Stimulated activated naive CD8-positive, alpha-beta T cell treated with anti-CD3 and anti-CD28 coated beads, Interleukin-15, amount 100 ng/mL, for 72 hours (primary cell): ENCODE results near the gene STAT4.

ENCODE experiments used
- ATAC-seq: fragments of 150-1000 bp; cut with Tn5 transposase; 2 replicates; pipeline ENCODE4 v1.10.0; 2021; ENCODE audit warnings: mild to moderate bottlenecking, moderate library complexity
- DNase-seq, 2 donors: peaks; one replicate each; pipeline ENCODE4 v3.0.0; 2021 to 2022
- H3K27ac Mint-ChIP-seq, 2 donors: one replicate each; pipeline ENCODE4 v1.8.0; 2022; ENCODE audit warnings: mild to moderate bottlenecking in 2 of 2, mixed read lengths in 2 of 2, moderate library complexity in 2 of 2
- H3K27me3 Mint-ChIP-seq: one replicate; pipeline ENCODE4 v1.8.0; 2022; ENCODE audit warnings: mixed read lengths
- H3K4me1 Mint-ChIP-seq: one replicate; pipeline ENCODE4 v1.8.0; 2022; ENCODE audit warnings: mild to moderate bottlenecking, mixed read lengths
- H3K4me3 Mint-ChIP-seq, 2 donors: one replicate each; pipeline ENCODE4 v1.8.0; 2022; ENCODE audit warnings: mild to moderate bottlenecking in 2 of 2, mixed read lengths in 2 of 2, moderate library complexity in 1 of 2
- H3K9me3 Mint-ChIP-seq, 2 donors: one replicate each; pipeline ENCODE4 v1.8.0; 2022; ENCODE audit warnings: mixed read lengths in 2 of 2

STAT4 gene

GRCh38 chr2:191150600-191151330 is at the start of gene STAT4:
Gene STAT4 (minus strand): TSS chr2:191150994. CDS start chr2:191148203, 2,791 bp downstream.
- peak within 1 kb of the TSS; percentile 92 to 94 for H3K27ac Mint-ChIP-seq
- H3K4me3 Mint-ChIP-seq: peak within 1 kb of the TSS; percentile 91 to 92
- H3K4me1 Mint-ChIP-seq: peaks cover 67% of the 10 kb centered on the region
- H3K27me3 Mint-ChIP-seq: no peaks in the 10 kb centered on the region
- peak; percentile 93 for ATAC-seq
- peak; percentile 86 to 94 for DNase-seq
- no peaks in the 10 kb centered on the region for H3K9me3 Mint-ChIP-seq

GRCh38 chr2:191199929-191200512 is 49.2 kb upstream of the STAT4 start:
- Mint-ChIP-seq H3K4me3 (peak overlapping the region in 1 of 2 donors; percentile 26), H3K4me1 (peaks cover 77% of the 10 kb centered on the region), H3K27ac (no peak overlapping the region), H3K27me3 (no peaks in the 10 kb centered on the region), H3K9me3 (peaks cover 14 to 28% of the 10 kb centered on the region in 2 donors)
- DNase-seq (no peak), ATAC-seq (no peak)

GRCh38 chr2:191198271-191198670 is 47.5 kb upstream of the STAT4 start:
- DNase-seq (no peak), ATAC-seq (no peak)
- H3K27me3 Mint-ChIP-seq: no peaks in the 10 kb centered on the region
- peaks cover 14 to 28% of the 10 kb centered on the region in 2 donors for H3K9me3 Mint-ChIP-seq
- H3K27ac Mint-ChIP-seq: no peak overlapping the region
- H3K4me1 Mint-ChIP-seq: peaks cover 80% of the 10 kb centered on the region
- H3K4me3 Mint-ChIP-seq: no peak overlapping the region

- H3K4me3 Mint-ChIP-seq: no peak overlapping the region
- no peak for DNase-seq
- no peaks in the 10 kb centered on the region for H3K27me3 Mint-ChIP-seq
- H3K9me3 Mint-ChIP-seq: peaks cover 14 to 28% of the 10 kb centered on the region in 2 donors
- no peak overlapping the region for H3K27ac Mint-ChIP-seq
- H3K4me1 Mint-ChIP-seq: peaks cover 80% of the 10 kb centered on the region
- no peak for ATAC-seq
Measured at GRCh38 chr2:191197096-191197495, 46.3 kb upstream of the STAT4 start.

GRCh38 chr2:191195021-191195420 is 44.2 kb upstream of the STAT4 start:
- H3K4me1 Mint-ChIP-seq: peaks cover 77% of the 10 kb centered on the region

GRCh38 chr2:191190861-191191552 is 40.2 kb upstream of the STAT4 start:
- H3K27ac Mint-ChIP-seq: peak overlapping the region in 1 of 2 donors; percentile 80
- ATAC-seq: no peak
- H3K4me1 Mint-ChIP-seq: peaks cover 82% of the 10 kb centered on the region
- H3K9me3 Mint-ChIP-seq: peaks cover 11 to 15% of the 10 kb centered on the region in 2 donors
- DNase-seq: no peak
- H3K4me3 Mint-ChIP-seq: peak overlapping the region in 1 of 2 donors; percentile 11
- H3K27me3 Mint-ChIP-seq: no peaks in the 10 kb centered on the region

More at GRCh38 chr2:191195021-191195420, 44.2 kb upstream of the STAT4 start:
- ATAC-seq: no peak
- H3K27me3 Mint-ChIP-seq: no peaks in the 10 kb centered on the region
- H3K9me3 Mint-ChIP-seq: peaks cover 24 to 29% of the 10 kb centered on the region in 2 donors
- H3K4me3 Mint-ChIP-seq: peak overlapping the region; percentile 17 to 60
- no peak for DNase-seq
- H3K27ac Mint-ChIP-seq: peak overlapping the region; percentile 99

GRCh38 chr2:191190435-191190834 is 39.6 kb upstream of the STAT4 start:
- ATAC-seq (no peak), DNase-seq (no peak)
- Mint-ChIP-seq H3K4me1 (peaks cover 80% of the 10 kb centered on the region), H3K27ac (peak overlapping the region in 1 of 2 donors; percentile 23), H3K9me3 (peaks cover 11 to 15% of the 10 kb centered on the region in 2 donors), H3K27me3 (no peaks in the 10 kb centered on the region), H3K4me3 (peak overlapping the region in 1 of 2 donors; percentile 11)

GRCh38 chr2:191189112-191189635 is 38.4 kb upstream of the STAT4 start:
- peak overlapping the region; percentile 81 to 88 for H3K27ac Mint-ChIP-seq
- no peak for DNase-seq
- peak overlapping the region; percentile 42 to 55 for H3K4me3 Mint-ChIP-seq
- peaks cover 77% of the 10 kb centered on the region for H3K4me1 Mint-ChIP-seq
- H3K9me3 Mint-ChIP-seq: peaks cover 11 to 15% of the 10 kb centered on the region in 2 donors
- ATAC-seq: no peak
- no peaks in the 10 kb centered on the region for H3K27me3 Mint-ChIP-seq

- DNase-seq: no peak
Measured at GRCh38 chr2:191188550-191189093, 37.8 kb upstream of the STAT4 start.

GRCh38 chr2:191187105-191187829 is 36.5 kb upstream of the STAT4 start:
- DNase-seq (no peak), ATAC-seq (peak; percentile 79)
- Mint-ChIP-seq H3K27ac (no peak overlapping the region), H3K4me1 (peaks cover 70% of the 10 kb centered on the region), H3K27me3 (no peaks in the 10 kb centered on the region), H3K4me3 (no peak overlapping the region), H3K9me3 (peaks cover 11 to 15% of the 10 kb centered on the region in 2 donors)

More at GRCh38 chr2:191188550-191189093, 37.8 kb upstream of the STAT4 start:
- Mint-ChIP-seq H3K4me1 (peaks cover 72% of the 10 kb centered on the region), H3K9me3 (peaks cover 11 to 15% of the 10 kb centered on the region in 2 donors), H3K27me3 (no peaks in the 10 kb centered on the region), H3K4me3 (peak overlapping the region; percentile 22 to 42), H3K27ac (peak overlapping the region; percentile 81 to 88)
- no peak for ATAC-seq

GRCh38 chr2:191184457-191184856 is 33.7 kb upstream of the STAT4 start:
- DNase-seq (no peak), ATAC-seq (no peak)
- Mint-ChIP-seq H3K27ac (no peak overlapping the region), H3K4me3 (no peak overlapping the region), H3K27me3 (no peaks in the 10 kb centered on the region), H3K9me3 (peaks cover under 1 to 6% of the 10 kb centered on the region in 2 donors), H3K4me1 (peaks cover 59% of the 10 kb centered on the region)

GRCh38 chr2:191183516-191183915 is 32.7 kb upstream of the STAT4 start:
- H3K4me3 Mint-ChIP-seq: no peak overlapping the region
- ATAC-seq (no peak), DNase-seq (no peak)
- H3K9me3 Mint-ChIP-seq: peaks cover 0 to 6% of the 10 kb centered on the region in 2 donors
- peaks cover 49% of the 10 kb centered on the region for H3K4me1 Mint-ChIP-seq
- H3K27ac Mint-ChIP-seq: no peak overlapping the region
- no peaks in the 10 kb centered on the region for H3K27me3 Mint-ChIP-seq

GRCh38 chr2:191183081-191183480 is 32.3 kb upstream of the STAT4 start:
- H3K27ac Mint-ChIP-seq: no peak overlapping the region
- no peaks in the 10 kb centered on the region for H3K27me3 Mint-ChIP-seq
- H3K4me3 Mint-ChIP-seq: no peak overlapping the region
- DNase-seq (no peak), ATAC-seq (no peak)
- H3K9me3 Mint-ChIP-seq: peaks cover 0 to 6% of the 10 kb centered on the region in 2 donors
- peaks cover 45% of the 10 kb centered on the region for H3K4me1 Mint-ChIP-seq

- no peaks in the 10 kb centered on the region for H3K27me3 Mint-ChIP-seq
- peak overlapping the region in 1 of 2 donors; percentile 27 for H3K27ac Mint-ChIP-seq
- ATAC-seq (peak; percentile 58), DNase-seq (no peak)
- H3K4me1 Mint-ChIP-seq: peaks cover 46% of the 10 kb centered on the region
- H3K9me3 Mint-ChIP-seq: peaks cover 0 to 6% of the 10 kb centered on the region in 2 donors
- no peak overlapping the region for H3K4me3 Mint-ChIP-seq
Measured at GRCh38 chr2:191180713-191181112, 29.9 kb upstream of the STAT4 start.

- Mint-ChIP-seq H3K4me1 (peaks cover 50% of the 10 kb centered on the region), H3K9me3 (peaks cover 0 to 6% of the 10 kb centered on the region in 2 donors), H3K4me3 (no peak overlapping the region), H3K27me3 (no peaks in the 10 kb centered on the region), H3K27ac (no peak overlapping the region)
- DNase-seq: no peak
- no peak for ATAC-seq
Measured at GRCh38 chr2:191180276-191180675, 29.5 kb upstream of the STAT4 start.
